Peyer's patch (tissue), 4 donors: ENCODE measurements around the gene NECAB2. TPM values are rescaled to one million over a fixed set of nuclear protein-coding genes. Genes with fewer than 3 reads are reported as not detected.

ENCODE experiments used
- DNase-seq, 3 donors: peaks; one replicate each; pipeline ENCODE4 v3.0.0-alpha.2; 2017 to 2019
- H3K27ac ChIP-seq, 4 donors: fragments of 200-600 bp; sonication (generic); one replicate each; pipeline ENCODE4 v1.5.1; 2016 to 2019
- H3K27me3 ChIP-seq, 2 donors: fragments of 200-600 bp; sonication (generic); one replicate each; pipeline ENCODE4 v1.5.1; 2019
- H3K36me3 ChIP-seq, 3 donors: fragments of 200-600 bp; sonication (generic); one replicate each; pipeline ENCODE4 v1.5.1; 2016 to 2019
- H3K4me1 ChIP-seq, 4 donors: fragments of 200-600 bp; sonication (generic); one replicate each; pipeline ENCODE4 v1.5.1; 2016 to 2019
- H3K4me3 ChIP-seq, 4 donors: fragments of 200-600 bp; sonication (generic); 1 replicate in 3 of 4; 2 replicates in 1 of 4; pipeline ENCODE4 v1.5.1; 2016 to 2019; ENCODE audit warnings: mild to moderate bottlenecking in 1 of 4
- H3K9me3 ChIP-seq, 4 donors: fragments of 200-600 bp; sonication (generic); one replicate each; pipeline ENCODE4 v1.5.1; 2016 to 2019; ENCODE audit warnings: mild to moderate bottlenecking in 1 of 4
- CTCF ChIP-seq, 6 experiments: fragments of 450-650 bp in 4 of 6; fragments of 200-600 bp in 2 of 6; sonication (generic) in 1 of 6; IDR thresholded peaks; one replicate each; pipeline ENCODE4 v1.5.1; 2017 to 2019; ENCODE audit warnings: antibody characterized with exemption in 6 of 6, mild to moderate bottlenecking in 3 of 6, moderate library complexity in 1 of 6
- POLR2A ChIP-seq, 2 donors: fragments of 450-650 bp; IDR thresholded peaks; one replicate each; pipeline ENCODE4 v1.5.1; 2017; ENCODE audit warnings: antibody characterized with exemption in 2 of 2, mild to moderate bottlenecking in 2 of 2, moderate library complexity in 2 of 2
- total RNA-seq, 4 donors: library from RNA; depleted of rRNA; stranded (reverse); fragments of >200 nt; gene quantifications; one replicate each; pipeline ENCODE4 v1.1.0, GENCODE V29; 2016

NECAB2 gene
- total RNA-seq, 4 donors from 2014 or later: 1.2 TPM; not detected in 3

GRCh38 chr16:84000989-84001642, 33.1 kb downstream of the NECAB2 start:
- H3K27me3 ChIP-seq: no peaks in the 10 kb centered on the region
- DNase-seq: no peak
- H3K9me3 ChIP-seq: peaks cover 0 to 2% (median 0%) of the 10 kb centered on the region in 4 donors
- no peak overlapping the region for H3K4me3 ChIP-seq
- no peaks in the 10 kb centered on the region for H3K4me1 ChIP-seq
- H3K27ac ChIP-seq: no peak overlapping the region
- no peak for TF ChIP-seq CTCF (IDR thresholded peaks at IDR 0.05)
- H3K36me3 ChIP-seq: no peaks in the 10 kb centered on the region

- no peak for TF ChIP-seq POLR2A (IDR thresholded peaks at IDR 0.05)
- no peak for TF ChIP-seq CTCF (IDR thresholded peaks at IDR 0.05)
- no peaks in the 10 kb centered on the region for H3K36me3 ChIP-seq
- no peaks in the 10 kb centered on the region for H3K4me1 ChIP-seq
- no peaks in the 10 kb centered on the region for H3K9me3 ChIP-seq
- H3K4me3 ChIP-seq: no peak overlapping the region
- no peak overlapping the region for H3K27ac ChIP-seq
- DNase-seq: no peak
- no peaks in the 10 kb centered on the region for H3K27me3 ChIP-seq
Measured at GRCh38 chr16:84001726-84002125, 33.7 kb downstream of the NECAB2 start.

DNA sequence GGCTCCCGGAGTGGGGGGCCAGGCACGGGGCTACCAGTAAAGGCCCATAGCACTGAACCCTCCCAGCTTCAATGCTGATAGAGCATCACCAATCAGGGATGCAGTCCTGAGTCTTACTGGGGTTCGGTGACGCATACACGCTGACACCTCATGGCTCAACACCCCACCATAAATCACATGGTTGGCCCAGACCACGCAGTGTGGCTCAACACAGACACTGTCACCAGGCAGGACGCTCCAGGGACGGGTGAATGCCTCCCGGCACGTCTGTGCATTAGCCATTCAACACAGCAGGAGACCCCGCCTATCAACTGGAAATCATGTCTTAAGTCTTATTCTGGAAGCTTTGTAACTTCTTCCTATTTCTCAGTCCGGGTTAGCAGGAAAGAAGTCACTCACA, 35.0 kb downstream of the NECAB2 start:
- Histone ChIP-seq H3K27me3 (no peaks in the 10 kb centered on the region), H3K36me3 (no peaks in the 10 kb centered on the region), H3K4me1 (no peaks in the 10 kb centered on the region), H3K27ac (no peak overlapping the region), H3K9me3 (no peaks in the 10 kb centered on the region), H3K4me3 (no peak overlapping the region)
- DNase-seq: no peak
- TF ChIP-seq POLR2A (IDR thresholded peaks at IDR 0.05) (no peak), CTCF (IDR thresholded peaks at IDR 0.05) (no peak)

- Histone ChIP-seq H3K36me3 (no peaks in the 10 kb centered on the region), H3K4me1 (no peaks in the 10 kb centered on the region), H3K27me3 (no peaks in the 10 kb centered on the region), H3K4me3 (no peak overlapping the region), H3K9me3 (no peaks in the 10 kb centered on the region), H3K27ac (no peak overlapping the region)
- TF ChIP-seq POLR2A (IDR thresholded peaks at IDR 0.05) (no peak), CTCF (IDR thresholded peaks at IDR 0.05) (no peak)
- no peak for DNase-seq
Measured at GRCh38 chr16:84004442-84004841, 36.4 kb downstream of the NECAB2 start.

DNA sequence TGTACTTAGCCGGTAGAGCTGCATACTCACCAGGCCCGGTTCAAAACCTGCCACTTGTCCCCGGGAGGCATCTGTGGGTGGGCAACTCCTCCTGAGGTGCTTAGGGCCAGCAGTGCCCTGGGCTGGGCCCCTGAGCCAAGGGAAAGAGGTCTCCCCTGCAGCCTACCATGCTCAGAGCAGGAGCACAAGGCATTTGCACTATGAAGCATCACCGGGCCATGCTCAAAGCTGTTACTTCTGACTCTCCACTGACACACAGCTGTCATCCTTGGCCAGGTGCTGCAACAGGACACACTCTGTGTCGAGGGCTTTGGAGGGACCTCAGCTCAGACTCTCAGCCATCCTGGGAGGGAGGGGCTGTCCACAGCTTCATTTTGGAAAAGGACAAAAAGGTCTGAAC, 37.3 kb downstream of the NECAB2 start:
- TF ChIP-seq CTCF (IDR thresholded peaks at IDR 0.05) (no peak), POLR2A (IDR thresholded peaks at IDR 0.05) (no peak)
- H3K27me3 ChIP-seq: no peaks in the 10 kb centered on the region
- no peaks in the 10 kb centered on the region for H3K36me3 ChIP-seq
- H3K4me1 ChIP-seq: no peaks in the 10 kb centered on the region
- H3K27ac ChIP-seq: no peak overlapping the region
- DNase-seq: no peak
- no peaks in the 10 kb centered on the region for H3K9me3 ChIP-seq
- H3K4me3 ChIP-seq: no peak overlapping the region

- DNase-seq: no peak
- Histone ChIP-seq H3K36me3 (no peaks in the 10 kb centered on the region), H3K4me3 (no peak overlapping the region), H3K4me1 (no peaks in the 10 kb centered on the region), H3K27ac (no peak overlapping the region), H3K27me3 (no peaks in the 10 kb centered on the region), H3K9me3 (no peaks in the 10 kb centered on the region)
- TF ChIP-seq POLR2A (IDR thresholded peaks at IDR 0.05) (no peak), CTCF (IDR thresholded peaks at IDR 0.05) (no peak)
Measured at GRCh38 chr16:84007520-84007919, 39.5 kb downstream of the NECAB2 start.
